Measurements from ENCODE around the gene PHIP.

Gene PHIP

GRCh38 chr6:79011940-79012339 is 66.1 kb downstream of the PHIP start:
- no peak for DNase-seq (ENCODE audit: low read depth in 2 of 3, low spot score in 1 of 3)

GRCh38 chr6:79010422-79010821 is 67.6 kb downstream of the PHIP start:
- no peak for DNase-seq (ENCODE audit: low read depth in 2 of 3, low spot score in 1 of 3)

- DNase-seq (ENCODE audit: low read depth in 2 of 3, low spot score in 1 of 3): no peak
Measured at GRCh38 chr6:79009819-79010218, 68.2 kb downstream of the PHIP start.

- no peak for DNase-seq (ENCODE audit: low read depth in 2 of 3, low spot score in 1 of 3)
Measured at GRCh38 chr6:79005497-79005896, 72.6 kb downstream of the PHIP start.

GRCh38 chr6:79005024-79005423 is 73.0 kb downstream of the PHIP start:
- no peak for DNase-seq (ENCODE audit: low read depth in 2 of 3, low spot score in 1 of 3)

GRCh38 chr6:79004239-79004638 is 73.8 kb downstream of the PHIP start:
- no peak for DNase-seq (ENCODE audit: low read depth in 2 of 3, low spot score in 1 of 3)

- no peak for DNase-seq (ENCODE audit: low read depth in 2 of 3, low spot score in 1 of 3)
Measured at GRCh38 chr6:79001415-79001814, 76.6 kb downstream of the PHIP start.

- DNase-seq (ENCODE audit: low read depth in 2 of 3, low spot score in 1 of 3): no peak
Measured at GRCh38 chr6:78999737-79000136, 78.3 kb downstream of the PHIP start.

- DNase-seq (ENCODE audit: low read depth in 2 of 3, low spot score in 1 of 3): no peak
Measured at GRCh38 chr6:78995946-78996345, 82.1 kb downstream of the PHIP start.

- DNase-seq (ENCODE audit: low read depth in 2 of 3, low spot score in 1 of 3): no peak
Measured at GRCh38 chr6:78995346-78995745, 82.7 kb downstream of the PHIP start.

GRCh38 chr6:78993955-78994354 is 84.1 kb downstream of the PHIP start:
- no peak for DNase-seq (ENCODE audit: low read depth in 2 of 3, low spot score in 1 of 3)

GRCh38 chr6:78989191-78989590 is 88.9 kb downstream of the PHIP start:
- DNase-seq (ENCODE audit: low read depth in 2 of 3, low spot score in 1 of 3): no peak

- DNase-seq (ENCODE audit: low read depth in 2 of 3, low spot score in 1 of 3): no peak
Measured at GRCh38 chr6:78986161-78986560, 91.9 kb downstream of the PHIP start.

GRCh38 chr6:78984225-78984950 is 93.7 kb downstream of the PHIP start:
- no peak for DNase-seq (ENCODE audit: low read depth in 2 of 3, low spot score in 1 of 3)

GRCh38 chr6:78967191-78967590 is 110.9 kb downstream of the PHIP start:
- DNase-seq (ENCODE audit: low read depth in 2 of 3, low spot score in 1 of 3): no peak

- no peak for DNase-seq (ENCODE audit: low read depth in 2 of 3, low spot score in 1 of 3)
Measured at GRCh38 chr6:78966542-78966941, 111.5 kb downstream of the PHIP start.

- no peak for DNase-seq (ENCODE audit: low read depth in 2 of 3, low spot score in 1 of 3)
Measured at GRCh38 chr6:78962448-78962847, 115.6 kb downstream of the PHIP start.

- no peak for DNase-seq (ENCODE audit: low read depth in 2 of 3, low spot score in 1 of 3)
Measured at GRCh38 chr6:78954740-78955139, 123.3 kb downstream of the PHIP start.

- no peak for DNase-seq (ENCODE audit: low read depth in 2 of 3, low spot score in 1 of 3)
Measured at GRCh38 chr6:78953798-78954197, 124.3 kb downstream of the PHIP start.

- no peak for DNase-seq (ENCODE audit: low read depth in 2 of 3, low spot score in 1 of 3)
Measured at GRCh38 chr6:78952362-78952761, 125.7 kb downstream of the PHIP start.

GRCh38 chr6:78948785-78949184 is 129.3 kb downstream of the PHIP start:
- DNase-seq (ENCODE audit: low read depth in 2 of 3, low spot score in 1 of 3): no peak

- DNase-seq (ENCODE audit: low read depth in 2 of 3, low spot score in 1 of 3): no peak
Measured at GRCh38 chr6:78947962-78948361, 130.1 kb downstream of the PHIP start.

GRCh38 chr6:78947529-78947928 is 130.5 kb downstream of the PHIP start:
- DNase-seq (ENCODE audit: low read depth in 2 of 3, low spot score in 1 of 3): no peak

Measured in stimulated activated CD4-positive, alpha-beta T cell treated with anti-CD3 and anti-CD28 coated beads, Interleukin-12 subunit alpha, Interleukin-12 subunit beta, amount 100 ng/mL, for 48 hours (primary cell).